Thoracic aorta (tissue), 2 donors: ENCODE measurements around the gene GPATCH4. TPM values are rescaled to one million over a fixed set of nuclear protein-coding genes. Genes with fewer than 3 reads are reported as not detected.

Experiments
- ATAC-seq: fragments of 150-250 bp; one replicate; pipeline ENCODE4 v1.8.0; 2017; ENCODE audit warnings: low read depth; ENCODE audit not compliant: insufficient number of reproducible peaks, low FRiP score
- DNase-seq: peaks from one replicate; pipeline ENCODE4 v3.0.0-alpha.2; 2020; ENCODE audit warnings: low spot score
- H3K27ac ChIP-seq, 2 donors: fragments of 200-600 bp; sonication (generic); 1 replicate in 1 of 2; 2 replicates in 1 of 2; pipeline ENCODE4 v1.5.1; 2016; ENCODE audit warnings: mild to moderate bottlenecking in 2 of 2, moderate library complexity in 2 of 2
- H3K27me3 ChIP-seq: fragments of 200-600 bp; sonication (generic); replicated peaks from 2 replicates; pipeline ENCODE4 v1.6.0; 2016; ENCODE audit warnings: mild to moderate bottlenecking; ENCODE audit not compliant: insufficient read depth
- H3K36me3 ChIP-seq: fragments of 200-600 bp; sonication (generic); one replicate; pipeline ENCODE4 v1.5.1; 2016
- H3K4me1 ChIP-seq, 2 donors: fragments of 200-600 bp; sonication (generic); 1 replicate in 1 of 2; 2 replicates in 1 of 2; pipeline versions ENCODE4 v1.5.1 to v1.6.0; 2016; ENCODE audit warnings: low read depth in 2 of 2, mild to moderate bottlenecking in 1 of 2; ENCODE audit not compliant: control insufficient read depth in 1 of 2
- H3K4me3 ChIP-seq: fragments of 200-600 bp; sonication (generic); 2 replicates; pipeline ENCODE4 v1.5.1; 2016; ENCODE audit warnings: mild to moderate bottlenecking
- H3K9me3 ChIP-seq: fragments of 200-600 bp; sonication (generic); 2 replicates; pipeline ENCODE4 v1.5.1; 2016
- CTCF ChIP-seq: fragments of 200-600 bp; sonication (generic); IDR thresholded peaks from one replicate; pipeline ENCODE4 v1.5.1; 2019; ENCODE audit warnings: antibody characterized with exemption
- total RNA-seq, 2 donors: library from RNA; depleted of rRNA; stranded (reverse); fragments of >200 nt; gene quantifications; one replicate each; pipeline versions ENCODE4 v1.1.0 to v1.2.3, GENCODE V29; 2016

The GPATCH4 gene
- total RNA-seq, 2 donors from 2014 or later, result 8.1 to 69.3 TPM

- Histone ChIP-seq H3K27ac (no peak overlapping the region), H3K4me1 (peaks cover 13 to 22% of the 10 kb centered on the region in 2 donors), H3K27me3 (peaks cover 4% of the 10 kb centered on the region), H3K36me3 (no peaks in the 10 kb centered on the region), H3K9me3 (no peaks in the 10 kb centered on the region), H3K4me3 (no peak overlapping the region)
- no peak for ATAC-seq
- TF ChIP-seq CTCF, result no peak
- no peak for DNase-seq
Observed at GRCh38 chr1:156622581-156623297, 21.5 kb upstream of the GPATCH4 start.

DNA sequence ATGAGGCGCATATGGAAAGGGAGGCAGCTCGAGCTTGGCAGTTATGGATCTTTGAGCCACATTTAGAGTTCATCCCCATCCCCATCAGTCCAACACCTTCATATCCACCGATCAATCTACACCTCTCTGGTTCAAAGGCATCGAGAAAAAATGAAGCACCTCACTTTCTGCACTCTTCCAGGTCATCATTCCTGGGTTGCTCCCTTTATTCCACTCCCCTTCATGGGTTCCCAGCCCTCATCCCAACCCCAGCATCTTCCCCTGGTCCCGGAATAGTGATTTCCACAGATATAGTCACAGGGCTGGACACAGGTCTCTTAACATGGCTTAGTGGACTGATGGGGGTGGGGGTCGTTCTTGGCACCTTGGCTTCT, 18.3 kb upstream of the GPATCH4 start:
- H3K9me3 ChIP-seq, result no peaks in the 10 kb centered on the region
- ATAC-seq (no peak), DNase-seq (no peak)
- H3K4me1 ChIP-seq, result peaks cover 7 to 32% of the 10 kb centered on the region in 2 donors
- no peaks in the 10 kb centered on the region for H3K36me3 ChIP-seq
- TF ChIP-seq CTCF, result no peak
- no peak overlapping the region for H3K4me3 ChIP-seq
- no peak overlapping the region for H3K27ac ChIP-seq
- H3K27me3 ChIP-seq, result peaks cover 4% of the 10 kb centered on the region

DNA sequence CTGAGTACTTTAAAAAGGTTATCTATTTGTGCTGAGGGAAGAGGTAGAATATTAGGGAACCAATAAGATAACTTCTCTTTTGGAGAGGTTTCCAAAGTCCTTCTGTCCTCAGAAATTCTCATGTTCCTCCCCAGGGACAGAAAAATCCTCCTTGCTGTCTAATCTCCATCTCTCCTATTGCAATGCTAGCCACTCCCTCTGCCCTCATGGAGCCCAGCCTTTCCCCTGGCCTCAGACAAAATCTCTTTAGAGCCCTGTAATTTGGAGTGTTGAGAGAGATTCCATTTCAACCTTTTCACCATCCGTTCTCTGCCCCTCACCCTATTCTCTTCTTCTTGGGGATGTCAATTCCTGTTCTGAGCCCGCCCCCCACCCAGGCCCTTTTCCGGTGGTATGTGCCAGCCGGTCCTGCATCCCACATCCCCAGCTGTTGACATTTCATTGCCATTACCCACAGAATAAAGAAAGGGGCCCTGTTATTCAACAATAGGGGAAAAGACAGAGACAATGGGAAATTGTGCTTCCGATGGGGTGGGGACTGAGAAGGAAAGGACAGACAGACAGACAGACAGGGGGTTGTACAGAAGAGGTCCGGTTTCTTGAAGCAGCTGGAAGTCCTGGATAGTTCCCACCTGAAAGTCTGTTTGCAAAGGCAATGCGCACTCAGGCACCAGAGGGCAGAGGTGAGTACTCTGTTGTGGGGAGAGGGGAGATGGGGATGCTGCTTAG, 17.7 kb upstream of the GPATCH4 start, which contains the start of gene HAPLN2:
Gene HAPLN2 (plus strand): TSS at position 563 of the 729 bp plus-strand sequence. CDS start 4,076 bp downstream, outside the sequence.
- Histone ChIP-seq H3K4me1 (peaks cover 2 to 28% of the 10 kb centered on the region in 2 donors), H3K27me3 (peaks cover 4% of the 10 kb centered on the region), H3K36me3 (no peaks in the 10 kb centered on the region), H3K9me3 (no peaks in the 10 kb centered on the region), H3K27ac (no peak within 1 kb of the TSS), H3K4me3 (no peak within 1 kb of the TSS)
- no peak for DNase-seq
- TF ChIP-seq CTCF, result no peak
- no peak for ATAC-seq

GRCh38 chr1:156616463-156616862, 15.2 kb upstream of the GPATCH4 start:
- TF ChIP-seq CTCF, result no peak
- Histone ChIP-seq H3K9me3 (no peaks in the 10 kb centered on the region), H3K4me1 (peaks cover 2 to 24% of the 10 kb centered on the region in 2 donors), H3K27ac (no peak overlapping the region), H3K36me3 (no peaks in the 10 kb centered on the region), H3K4me3 (no peak overlapping the region), H3K27me3 (peaks cover 4% of the 10 kb centered on the region)
- DNase-seq (no peak), ATAC-seq (no peak)

GRCh38 chr1:156615946-156616345, 14.7 kb upstream of the GPATCH4 start:
- DNase-seq (no peak), ATAC-seq (no peak)
- TF ChIP-seq CTCF, result no peak

More at GRCh38 chr1:156615946-156616345, 14.7 kb upstream of the GPATCH4 start:
- H3K4me1 ChIP-seq, result peaks cover 2 to 24% of the 10 kb centered on the region in 2 donors
- H3K9me3 ChIP-seq, result no peaks in the 10 kb centered on the region
- no peak overlapping the region for H3K27ac ChIP-seq
- H3K36me3 ChIP-seq, result no peaks in the 10 kb centered on the region
- peaks cover 4% of the 10 kb centered on the region for H3K27me3 ChIP-seq
- H3K4me3 ChIP-seq, result no peak overlapping the region
